ENCODE data around the gene C1orf216. TPM values are rescaled to one million over a fixed set of nuclear protein-coding genes. Genes with fewer than 3 reads are reported as not detected.

C1orf216 gene
- total RNA-seq, 2 donors from 2014 or later: 14.2 to 17.4 TPM

DNA sequence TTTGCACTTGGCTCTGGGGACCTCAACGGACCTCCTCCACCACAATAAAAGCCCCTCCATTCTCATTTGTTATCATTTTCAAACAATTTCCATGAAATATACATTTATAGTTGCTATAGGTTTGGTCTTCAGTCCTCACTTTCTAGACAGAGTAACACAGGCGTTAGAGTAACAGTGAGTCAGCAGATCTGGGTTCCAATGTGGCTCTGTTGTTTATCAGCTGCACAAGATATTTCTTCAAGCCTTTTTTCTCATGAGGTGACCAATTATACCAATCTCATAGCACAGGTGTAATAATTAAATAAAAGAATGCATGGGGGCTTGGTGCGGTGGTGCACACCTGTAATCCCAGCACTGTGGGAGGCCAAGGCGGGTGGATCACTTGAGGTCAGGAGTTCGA, 44.6 kb downstream of the C1orf216 start:
- H3K27ac Mint-ChIP-seq: no peak overlapping the region

DNA sequence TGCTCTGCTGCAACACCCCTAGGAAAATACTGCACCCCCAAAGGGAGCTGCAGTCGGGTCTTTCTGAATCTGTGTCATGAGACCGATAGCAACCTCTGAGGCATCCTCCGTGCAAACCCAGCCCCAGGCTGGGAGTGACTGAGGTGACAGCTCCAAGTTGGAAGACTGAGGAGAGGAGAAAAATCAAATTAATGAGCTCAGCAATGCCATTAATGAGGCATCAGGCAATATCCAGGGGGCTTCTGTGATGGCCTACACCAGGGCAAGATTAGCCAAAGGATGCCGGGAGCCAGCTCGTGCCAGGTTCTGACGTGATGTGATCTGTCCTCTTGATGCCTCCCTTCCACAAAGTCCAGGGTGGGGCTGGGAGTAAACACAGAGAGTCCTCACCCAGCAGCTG, 46.6 kb downstream of the C1orf216 start:
- DNase-seq (ENCODE audit: low spot score in 2 of 2) (no peak), ATAC-seq (no peak)
- Mint-ChIP-seq H3K27ac (no peak overlapping the region), H3K36me3 (no peaks in the 10 kb centered on the region), H3K9me3 (no peaks in the 10 kb centered on the region)

More for the DNA sequence above, 44.6 kb downstream of the C1orf216 start:
- ATAC-seq: no peak
- Mint-ChIP-seq H3K9me3 (no peaks in the 10 kb centered on the region), H3K36me3 (no peaks in the 10 kb centered on the region)
- DNase-seq (ENCODE audit: low spot score in 2 of 2): no peak

- Mint-ChIP-seq H3K27ac (no peak overlapping the region), H3K36me3 (no peaks in the 10 kb centered on the region), H3K9me3 (no peaks in the 10 kb centered on the region)
- ATAC-seq (no peak), DNase-seq (ENCODE audit: low spot score in 2 of 2) (no peak)
Observed at GRCh38 chr1:35668506-35668905, 50.2 kb downstream of the C1orf216 start.

DNA sequence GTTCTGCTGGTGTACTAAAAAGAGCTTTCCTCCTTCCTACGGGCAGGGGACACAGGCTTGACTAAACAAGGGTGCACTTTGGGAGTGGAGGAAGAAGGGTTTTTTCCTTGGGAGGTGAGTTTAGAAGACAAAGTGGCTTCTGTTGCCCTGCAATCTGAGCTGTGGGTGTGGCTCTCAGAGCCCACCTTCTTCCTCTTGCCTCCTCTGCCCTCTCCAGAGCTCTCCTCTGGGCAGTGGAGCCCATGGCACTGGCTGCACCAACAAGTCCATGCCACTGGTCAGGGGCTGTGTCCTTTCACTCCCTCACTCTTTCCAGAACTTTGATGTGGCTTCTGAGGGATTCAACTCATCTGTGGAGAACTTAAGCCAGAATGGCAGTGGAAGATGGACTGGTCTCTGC, 51.8 kb downstream of the C1orf216 start:
- no peaks in the 10 kb centered on the region for H3K36me3 Mint-ChIP-seq
- no peak for DNase-seq (ENCODE audit: low spot score in 2 of 2)
- ATAC-seq: no peak
- H3K9me3 Mint-ChIP-seq: no peaks in the 10 kb centered on the region
- no peak overlapping the region for H3K27ac Mint-ChIP-seq

- no peak overlapping the region for H3K27ac Mint-ChIP-seq
- no peak for DNase-seq (ENCODE audit: low spot score in 2 of 2)
- no peak for ATAC-seq
- no peaks in the 10 kb centered on the region for H3K36me3 Mint-ChIP-seq
- no peaks in the 10 kb centered on the region for H3K9me3 Mint-ChIP-seq
Observed at GRCh38 chr1:35666216-35666615, 52.5 kb downstream of the C1orf216 start.

Other genes with a start within 250 kb of the C1orf216 start
- 10 to 100 TPM; 38.1 to 41.0 TPM for gene KIAA0319L, start 161.5 kb downstream of the C1orf216 start, total RNA-seq
- 10 to 100 TPM; 16.6 to 25.1 TPM for gene NCDN, start 161.1 kb downstream of the C1orf216 start, total RNA-seq
- gene TFAP2E, start 145.6 kb downstream of the C1orf216 start, total RNA-seq: under 1 TPM; 0.47 to 0.93 TPM
- 10 to 100 TPM; 87.0 to 98.8 TPM for gene PSMB2, start 77.4 kb downstream of the C1orf216 start, total RNA-seq
- 10 to 100 TPM; 39.8 to 78.9 TPM for gene CLSPN, start 51.1 kb upstream of the C1orf216 start, total RNA-seq
- 1 to 10 TPM; 3.9 to 6.5 TPM for gene AGO4, start 89.1 kb upstream of the C1orf216 start, total RNA-seq
- gene AGO1, start 164.3 kb upstream of the C1orf216 start, total RNA-seq: 10 to 100 TPM; 31.6 to 35.4 TPM
- 10 to 100 TPM; 32.9 to 43.6 TPM for gene AGO3, start 212.2 kb upstream of the C1orf216 start, total RNA-seq

Measured in activated naive CD4-positive, alpha-beta T cell treated with anti-CD3 and anti-CD28 coated beads, Interleukin-2, amount 50 U/mL, for 72 hours (primary cell).